ENCODE data around the gene BGN.
A peak's percentile ranks its signal among the peaks of the same experiment; 100 is the strongest.

Gene BGN

GRCh38 chrX:153507484-153508178 is 12.9 kb downstream of the BGN start:
- peak; percentile 61 to 78 (median 70) for DNase-seq

DNA sequence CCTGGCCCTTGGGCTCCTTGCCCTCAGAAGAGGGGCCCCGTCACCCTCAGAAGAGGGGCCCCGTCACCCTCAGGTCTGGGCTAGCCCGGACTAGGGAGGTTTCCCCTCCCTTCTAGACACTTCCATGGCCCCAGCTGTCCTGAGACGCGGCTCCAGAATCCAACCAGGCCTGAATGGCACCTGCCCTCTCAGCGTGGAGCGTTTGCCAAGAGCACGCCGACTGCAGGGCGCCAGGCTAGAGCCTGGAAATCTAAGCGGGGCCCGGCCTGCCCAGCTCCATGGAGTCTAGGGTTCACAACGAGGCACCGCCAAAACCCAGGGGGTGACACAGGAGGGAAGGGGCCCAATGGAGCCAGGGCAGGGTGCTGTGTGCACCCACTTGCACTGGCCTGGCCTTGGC is 14.8 kb downstream of the BGN start:
- DNase-seq: no peak

GRCh38 chrX:153510383-153510782 is 15.6 kb downstream of the BGN start:
- no peak for DNase-seq

- no peak for DNase-seq
Measured at GRCh38 chrX:153511784-153512500, 17.2 kb downstream of the BGN start.

DNA sequence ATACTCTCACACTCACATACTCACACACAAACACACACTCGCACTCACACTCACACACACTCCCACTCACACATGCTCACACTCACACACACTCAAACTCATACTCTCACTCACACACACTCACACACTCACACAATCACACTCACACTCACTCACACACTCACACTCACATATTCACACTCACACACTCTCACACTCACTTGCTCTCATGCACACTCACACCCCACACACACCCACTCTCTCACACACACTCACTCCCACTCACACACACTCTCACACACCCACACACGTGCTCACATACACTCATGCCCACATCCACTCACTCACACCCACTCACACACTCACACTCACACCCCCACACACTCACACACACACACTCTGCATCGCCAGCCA is 17.7 kb downstream of the BGN start:
- no peak for DNase-seq

DNA sequence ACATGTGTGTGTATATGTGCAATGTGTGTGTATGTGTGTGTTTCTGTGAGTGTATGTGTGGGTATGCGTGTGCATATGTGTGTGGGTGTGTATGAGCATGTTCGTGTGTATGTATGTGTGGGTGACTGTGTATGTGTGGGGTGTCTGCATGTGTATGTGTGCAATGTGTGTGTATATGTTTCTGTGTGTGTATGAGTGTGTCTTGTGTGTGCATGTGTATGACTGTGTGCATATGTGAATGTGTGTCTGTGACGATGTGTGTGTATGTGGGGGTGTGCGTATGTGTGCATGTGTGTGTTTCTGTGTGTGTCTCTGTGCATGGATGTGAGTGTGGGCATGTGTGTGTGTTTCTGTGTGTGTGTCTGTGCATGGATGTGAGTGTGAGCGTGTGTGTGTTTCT is 18.5 kb downstream of the BGN start:
- DNase-seq: no peak

DNA sequence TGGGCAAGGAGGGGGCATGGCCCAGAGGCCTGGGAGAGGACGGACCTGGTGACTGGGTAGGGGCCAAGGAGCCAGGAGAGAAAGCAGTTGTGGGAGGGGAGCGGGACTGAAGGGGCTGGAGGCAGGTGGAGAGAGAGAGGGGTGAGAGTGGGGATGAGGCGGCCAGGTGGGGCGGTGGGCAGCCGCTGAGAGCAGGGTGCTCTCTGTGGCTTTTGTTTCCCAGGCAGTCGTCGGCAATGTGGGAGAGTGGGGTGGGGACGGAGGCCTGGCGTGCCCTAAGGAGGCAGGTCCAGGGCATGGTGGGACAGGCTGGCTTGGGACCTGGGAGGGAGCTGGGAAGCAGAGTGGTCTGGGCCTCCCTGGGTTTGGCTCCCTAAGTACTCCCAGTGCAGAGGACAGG is 19.5 kb downstream of the BGN start:
- DNase-seq: no peak

GRCh38 chrX:153515435-153515834 is 20.7 kb downstream of the BGN start:
- no peak for DNase-seq

GRCh38 chrX:153516073-153516472 is 21.3 kb downstream of the BGN start:
- DNase-seq: no peak

GRCh38 chrX:153517423-153517822 is 22.6 kb downstream of the BGN start, which contains the start of gene ATP2B3:
Gene ATP2B3, plus strand, starts transcription at chrX:153517642. Its CDS starts 18,606 bp downstream, at chrX:153536248.
- DNase-seq: no peak

DNA sequence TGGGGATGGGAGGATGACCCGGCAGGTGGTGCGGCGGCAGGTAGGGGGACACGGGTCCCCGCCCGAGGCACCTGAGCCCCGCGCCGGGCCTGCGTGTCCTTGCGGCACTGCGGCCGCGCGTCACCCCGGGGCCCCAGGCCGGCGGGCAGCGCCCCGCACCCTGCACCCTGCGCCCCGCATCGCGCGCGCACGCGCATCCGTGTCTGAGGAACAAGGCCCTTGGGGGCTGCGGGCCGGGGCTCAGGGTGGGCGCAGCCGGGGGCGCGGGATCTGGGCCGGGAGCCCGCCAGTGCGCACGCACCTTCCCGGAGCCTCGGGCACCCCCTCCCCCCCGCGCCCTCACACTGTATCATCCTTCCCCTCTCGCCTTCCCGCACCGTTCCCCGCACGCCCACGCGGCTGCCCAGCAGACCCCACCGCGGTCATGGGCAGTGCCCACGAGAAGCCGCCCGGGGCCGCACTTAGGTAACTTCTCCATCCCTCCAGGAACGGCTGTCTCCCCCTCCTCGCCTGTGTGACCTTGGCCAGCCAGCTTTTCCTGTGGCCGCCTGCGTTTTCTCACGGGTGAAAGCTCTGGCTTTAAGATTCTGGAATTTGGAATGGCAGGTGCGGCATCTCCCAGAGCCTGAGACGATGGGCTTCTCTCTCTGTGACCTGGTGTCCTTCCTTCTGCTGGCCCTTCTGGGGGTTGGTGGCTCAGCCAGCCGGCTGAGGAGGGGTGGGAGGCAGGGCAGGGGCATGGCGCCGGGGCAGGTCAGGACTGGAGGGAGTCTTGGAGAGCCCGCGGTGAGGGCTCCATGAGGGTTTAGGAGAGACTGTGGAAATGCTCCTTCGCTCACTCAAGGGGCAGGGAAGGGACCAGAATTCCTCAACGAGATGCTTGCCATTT is 23.4 kb downstream of the BGN start:
- DNase-seq: no peak

DNA sequence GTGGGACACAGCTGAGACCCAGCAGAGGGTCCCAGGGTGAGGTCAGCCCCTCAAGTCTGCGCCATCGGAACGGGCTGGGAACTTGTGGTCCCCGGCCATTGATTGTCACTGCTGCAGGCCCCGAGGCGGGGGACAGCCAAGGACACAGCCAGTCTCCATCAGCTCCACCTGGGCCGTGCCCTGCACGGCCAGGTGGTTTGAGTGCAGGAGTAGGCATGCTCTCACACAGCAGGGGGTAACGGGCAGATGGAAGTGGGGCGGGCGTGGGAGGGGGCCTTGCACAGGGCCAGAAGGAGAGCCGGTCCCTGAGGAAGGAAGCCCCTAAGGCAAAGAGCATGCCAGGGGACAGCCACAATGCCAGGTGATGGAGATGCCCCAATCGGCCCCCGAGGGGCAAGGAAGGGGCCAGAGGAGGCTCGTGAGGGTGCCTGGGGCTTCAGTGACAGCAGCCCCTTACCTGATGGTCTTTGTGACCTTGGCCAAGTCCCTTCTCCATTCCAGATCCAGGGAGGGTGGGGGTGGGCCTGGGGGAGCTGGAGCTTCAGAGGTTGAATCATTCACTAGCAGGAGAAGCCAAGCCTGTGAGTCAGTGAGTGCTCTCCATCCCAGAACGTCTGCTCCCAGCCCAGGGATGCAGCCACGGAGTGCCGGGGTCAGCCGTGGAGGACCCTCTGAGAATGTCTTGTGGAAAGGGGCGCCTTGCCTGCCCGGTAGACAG is 24.9 kb downstream of the BGN start:
- no peak for DNase-seq

- DNase-seq: no peak
Measured at GRCh38 chrX:153520287-153520917, 25.6 kb downstream of the BGN start.

GRCh38 chrX:153521034-153521433 is 26.3 kb downstream of the BGN start:
- no peak for DNase-seq

DNA sequence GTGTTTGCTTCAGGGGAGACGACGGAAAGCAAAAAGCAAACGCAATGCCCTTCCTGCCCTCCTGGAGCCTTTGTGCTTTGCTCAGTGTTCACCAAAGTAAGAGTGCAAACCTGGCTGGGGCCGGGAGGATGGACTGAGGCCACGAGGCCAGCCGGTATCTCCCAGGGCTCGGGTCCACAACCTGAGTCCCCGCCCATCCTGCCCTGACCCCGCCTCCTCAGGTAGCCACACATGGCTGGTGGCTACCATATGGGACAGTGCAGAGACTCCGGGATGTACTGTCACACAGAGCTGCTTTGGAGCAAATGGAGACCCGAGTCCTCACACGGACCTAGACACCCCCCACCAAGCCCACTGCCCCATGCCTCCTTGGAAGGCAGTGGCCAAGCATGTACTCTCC is 27.5 kb downstream of the BGN start:
- DNase-seq: no peak

DNA sequence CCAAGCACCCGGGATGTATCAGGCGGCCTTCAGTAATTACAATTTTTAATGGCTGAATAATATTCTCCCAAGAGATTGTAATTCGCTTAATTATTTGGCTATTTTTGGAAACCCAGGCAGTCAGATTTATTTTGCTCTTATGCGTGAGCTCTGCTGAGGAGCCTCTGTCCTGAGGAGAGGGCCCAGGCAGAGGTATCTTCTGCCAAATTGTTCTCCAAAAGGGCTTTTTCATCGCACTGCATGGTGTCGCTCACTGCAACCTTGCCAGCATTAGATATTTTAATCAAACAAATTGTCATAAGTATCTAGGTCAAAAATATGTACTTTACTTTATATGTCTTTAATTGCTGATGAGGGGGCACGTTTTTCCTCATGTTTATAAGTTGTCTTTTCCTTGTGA is 28.5 kb downstream of the BGN start:
- DNase-seq: no peak

DNA sequence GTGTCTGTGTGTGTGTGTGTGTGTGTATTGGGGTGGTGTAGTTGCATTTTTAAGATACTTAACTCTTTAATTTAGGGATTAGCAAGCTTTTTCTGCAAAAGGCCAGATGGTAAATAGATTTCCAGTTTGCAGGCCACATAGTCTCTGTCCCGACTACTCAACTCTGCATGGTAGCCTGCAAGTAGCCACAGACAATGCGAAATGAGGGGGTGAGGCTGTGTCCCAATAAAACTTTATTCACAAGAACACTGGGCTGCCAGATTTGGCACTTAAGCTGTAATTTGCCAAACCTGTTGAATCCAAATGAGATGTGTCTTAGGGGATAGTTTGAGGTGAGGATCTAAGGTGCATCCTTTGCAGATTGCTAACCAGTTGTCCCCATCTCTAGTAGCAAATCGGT is 29.5 kb downstream of the BGN start:
- no peak for DNase-seq

DNA sequence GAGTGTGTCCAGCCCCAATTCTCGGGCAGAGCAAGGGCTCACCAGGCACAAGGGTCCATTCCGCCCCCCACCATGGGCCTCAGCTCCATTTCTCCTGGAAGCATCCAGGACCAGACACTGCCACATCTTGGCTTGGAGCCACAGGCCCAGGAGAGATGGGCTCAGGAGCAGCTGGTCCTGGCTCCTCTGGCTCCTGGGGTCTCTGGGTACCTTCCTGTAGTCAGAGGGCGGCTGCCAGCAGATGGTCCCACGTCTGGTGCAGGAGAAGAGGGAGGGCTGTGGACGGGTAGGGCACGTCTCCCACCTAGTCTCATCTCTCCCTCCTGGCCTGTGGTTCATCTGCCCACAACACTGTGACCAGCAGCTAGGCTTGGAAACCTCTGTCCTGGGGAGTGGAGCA is 30.7 kb downstream of the BGN start:
- DNase-seq: no peak

GRCh38 chrX:153526042-153526441 is 31.3 kb downstream of the BGN start:
- no peak for DNase-seq

- no peak for DNase-seq
Measured at GRCh38 chrX:153526801-153527200, 32.0 kb downstream of the BGN start.

GRCh38 chrX:153527208-153527607 is 32.4 kb downstream of the BGN start:
- no peak for DNase-seq

DNA sequence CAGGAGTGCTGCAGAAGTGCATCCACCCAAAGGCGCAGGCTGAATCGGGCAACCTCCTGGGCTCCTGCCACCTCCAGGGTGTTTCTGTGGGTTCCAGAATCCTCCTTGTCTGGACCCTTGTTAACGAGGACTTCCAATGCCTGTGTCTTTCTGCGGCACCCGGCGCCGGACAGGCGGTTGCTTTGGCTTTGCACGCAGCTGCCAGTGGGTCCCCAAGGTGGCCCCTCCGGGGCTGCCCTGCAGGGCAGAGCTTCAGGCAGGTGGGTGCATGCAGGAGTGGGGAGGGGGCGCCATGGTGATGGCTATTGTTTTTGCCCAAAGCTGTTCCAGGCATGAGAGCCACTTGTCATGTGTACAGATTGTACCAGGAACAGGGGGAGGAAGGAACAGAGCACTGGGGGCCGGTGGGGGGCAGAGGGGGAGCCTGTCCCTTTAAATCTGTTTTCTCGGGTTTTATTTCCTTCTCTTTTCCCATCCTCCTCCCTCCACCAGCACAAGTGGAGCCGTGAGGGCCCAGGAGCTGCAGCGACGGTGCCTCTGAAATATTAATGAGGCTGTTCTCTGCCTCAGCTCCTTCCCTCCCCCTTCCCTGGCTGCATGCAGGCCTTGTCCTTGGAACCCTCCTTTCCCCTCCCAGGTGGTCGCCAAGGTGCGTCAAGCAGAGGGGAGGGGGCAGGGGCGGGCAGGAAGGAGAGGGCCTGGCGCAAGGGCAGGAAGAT is 35.8 kb downstream of the BGN start:
- no peak for DNase-seq

Measured in T-helper 1 cell (primary cell).